Measurements from ENCODE around the gene MUC20. TPM values are rescaled to one million over a fixed set of nuclear protein-coding genes. Genes with fewer than 3 reads are reported as not detected.
"Not testable (repeated sequence)": the region's sequence is repeated elsewhere in the genome, so short reads cannot be mapped to it uniquely, and the experiment has no call there.

Gene MUC20
- 2.5 TPM for total RNA-seq

DNA sequence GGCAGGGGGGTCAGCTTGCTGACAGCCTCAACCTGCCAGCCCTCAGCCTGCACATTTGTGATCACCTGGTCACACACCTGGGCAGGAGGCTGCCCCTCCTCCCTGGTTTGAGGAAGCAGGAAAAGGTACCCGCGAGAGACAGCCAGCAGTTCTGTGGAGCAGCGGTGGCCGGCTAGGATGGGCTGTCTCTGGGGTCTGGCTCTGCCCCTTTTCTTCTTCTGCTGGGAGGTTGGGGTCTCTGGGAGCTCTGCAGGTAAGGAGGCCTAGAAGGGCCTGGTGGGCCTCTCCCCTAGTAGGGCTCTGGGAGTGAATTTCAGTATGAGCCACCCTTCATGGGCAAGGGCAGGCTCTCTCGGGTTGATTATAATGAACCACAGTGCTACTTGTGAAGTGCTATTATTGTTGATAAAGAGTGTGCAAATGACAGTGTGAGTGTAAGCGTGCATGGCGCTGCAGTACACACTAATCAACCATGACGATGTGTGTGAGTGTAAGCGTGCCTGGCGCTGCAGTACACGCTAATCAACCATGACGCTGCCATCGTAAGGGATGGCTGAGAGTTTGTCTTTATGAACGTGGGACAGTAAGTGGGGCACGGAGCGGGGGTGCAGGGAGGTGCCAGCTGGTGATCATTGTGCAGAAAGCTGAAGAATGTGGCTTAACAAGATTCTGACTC lies at the start of gene MUC20:
MUC20 (plus strand) TSS at position 148 of the 676 bp plus-strand sequence; CDS start at position 178, 30 bp downstream.
- DNase-seq, result not testable (repeated sequence)

GRCh38 chr3:195671283-195671682 lies 49.5 kb upstream of the MUC20 start:
- DNase-seq, result not testable (repeated sequence)

DNA sequence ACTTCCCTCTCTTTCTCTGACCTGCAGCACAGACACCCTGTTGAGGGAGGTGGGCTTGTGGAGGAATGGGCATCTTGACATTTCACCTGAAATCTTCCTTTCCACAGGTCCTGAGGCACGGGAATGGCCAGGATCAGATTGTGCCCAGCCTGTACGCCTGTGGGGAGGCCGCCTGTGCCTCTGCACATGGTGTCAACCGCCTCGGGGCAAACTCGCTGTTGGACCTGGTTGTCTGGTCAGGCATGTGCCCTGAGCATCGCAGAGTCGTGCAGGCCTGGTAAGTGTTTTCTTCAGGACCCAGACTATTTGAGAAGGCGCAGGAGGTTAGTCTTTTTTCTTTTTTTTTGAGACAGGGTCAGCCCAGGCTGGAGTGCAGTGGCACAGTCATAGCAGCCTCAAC lies 47.1 kb upstream of the MUC20 start:
- not testable (repeated sequence) for DNase-seq

DNA sequence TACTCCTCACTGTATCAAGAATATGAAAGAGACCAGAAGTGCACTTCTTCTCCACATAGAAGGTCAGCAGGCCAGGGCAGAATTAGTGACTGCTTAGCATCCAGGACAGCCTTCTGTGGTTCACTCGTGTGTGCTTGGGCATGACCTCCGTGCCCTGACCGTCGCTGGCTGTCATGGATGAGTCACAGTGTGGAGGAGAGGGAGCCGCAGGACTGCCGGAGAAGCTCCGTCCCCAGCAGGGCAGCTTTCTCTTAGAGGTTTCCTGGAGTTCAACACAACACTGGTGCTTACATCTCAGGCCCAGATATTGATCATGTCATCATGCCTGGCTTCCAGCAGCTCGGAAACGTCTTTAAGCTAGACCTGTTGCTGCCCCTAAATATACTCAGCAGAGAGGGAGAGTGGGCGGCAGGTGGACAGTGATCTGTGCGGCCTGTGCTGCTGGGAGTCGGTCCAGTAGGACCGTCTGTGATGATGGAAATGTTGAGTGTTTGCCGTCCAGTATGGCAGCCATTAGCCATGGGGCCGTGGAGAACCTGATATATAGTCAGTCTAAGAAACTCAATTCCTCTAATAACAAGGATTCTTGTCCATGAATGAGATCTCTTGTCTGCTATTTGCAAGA lies 42.3 kb upstream of the MUC20 start:
- DNase-seq, result not testable (repeated sequence)

- DNase-seq, result not testable (repeated sequence)
Observed at GRCh38 chr3:195680690-195681089, 40.1 kb upstream of the MUC20 start.

DNA sequence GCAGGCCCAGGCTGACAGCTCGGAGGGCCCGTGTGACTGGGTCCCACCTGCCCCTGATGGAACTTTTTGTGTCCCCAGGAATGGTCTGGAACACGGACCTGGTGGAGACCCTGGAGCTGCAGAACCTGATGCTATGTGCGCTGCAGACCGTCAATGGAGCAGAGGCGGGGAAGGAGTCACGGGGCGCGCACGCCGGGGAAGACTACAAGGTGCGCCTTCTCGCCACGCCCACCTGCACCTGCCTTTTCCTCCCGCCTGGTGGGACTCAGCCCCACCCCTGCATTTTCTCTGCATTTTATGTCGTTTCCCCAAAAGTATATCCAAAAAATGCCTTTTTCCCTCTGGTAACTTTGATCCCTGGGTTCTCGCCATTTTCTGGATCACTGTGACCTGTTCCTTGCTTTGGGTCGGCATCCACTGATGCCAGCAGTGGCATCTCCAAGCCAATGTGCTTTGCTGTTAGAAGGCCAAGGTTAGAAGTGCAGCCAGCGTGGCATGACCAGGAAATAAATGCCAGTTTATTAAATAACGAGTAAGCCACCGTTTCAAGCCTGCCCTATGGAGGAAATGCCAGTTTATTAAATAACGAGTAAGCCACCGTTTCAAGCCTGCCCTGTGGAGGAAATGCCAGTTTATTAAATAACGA lies 39.2 kb upstream of the MUC20 start:
- not testable (repeated sequence) for DNase-seq

DNA sequence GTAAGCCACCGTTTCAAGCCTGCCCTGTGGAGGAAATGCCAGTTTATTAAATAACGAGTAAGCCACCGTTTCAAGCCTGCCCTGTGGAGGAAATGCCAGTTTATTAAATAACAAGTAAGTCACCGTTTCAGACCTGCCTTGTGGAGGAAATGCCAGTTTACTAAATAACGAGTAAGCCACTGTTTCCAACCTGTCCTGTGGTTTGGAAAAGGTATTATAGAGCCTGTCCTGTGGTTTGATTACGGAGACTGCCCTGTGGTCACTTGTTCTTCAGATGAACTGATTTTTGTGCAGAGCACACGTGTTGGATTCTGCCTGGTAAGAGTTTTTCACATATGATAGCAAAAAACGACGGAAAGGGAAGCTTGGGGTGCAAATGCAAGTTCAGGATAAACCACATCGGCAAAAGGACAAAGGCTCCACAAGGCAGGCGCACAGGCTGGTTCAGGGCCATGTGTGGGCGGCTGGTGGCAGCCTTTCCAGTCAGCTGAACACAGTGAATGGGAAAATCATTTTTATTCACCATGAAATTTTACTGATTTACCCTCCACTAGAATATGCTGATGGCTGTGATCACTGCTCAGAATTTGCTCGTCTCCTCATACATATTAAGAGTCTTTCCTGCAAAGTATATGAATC lies 38.6 kb upstream of the MUC20 start:
- not testable (repeated sequence) for DNase-seq

DNA sequence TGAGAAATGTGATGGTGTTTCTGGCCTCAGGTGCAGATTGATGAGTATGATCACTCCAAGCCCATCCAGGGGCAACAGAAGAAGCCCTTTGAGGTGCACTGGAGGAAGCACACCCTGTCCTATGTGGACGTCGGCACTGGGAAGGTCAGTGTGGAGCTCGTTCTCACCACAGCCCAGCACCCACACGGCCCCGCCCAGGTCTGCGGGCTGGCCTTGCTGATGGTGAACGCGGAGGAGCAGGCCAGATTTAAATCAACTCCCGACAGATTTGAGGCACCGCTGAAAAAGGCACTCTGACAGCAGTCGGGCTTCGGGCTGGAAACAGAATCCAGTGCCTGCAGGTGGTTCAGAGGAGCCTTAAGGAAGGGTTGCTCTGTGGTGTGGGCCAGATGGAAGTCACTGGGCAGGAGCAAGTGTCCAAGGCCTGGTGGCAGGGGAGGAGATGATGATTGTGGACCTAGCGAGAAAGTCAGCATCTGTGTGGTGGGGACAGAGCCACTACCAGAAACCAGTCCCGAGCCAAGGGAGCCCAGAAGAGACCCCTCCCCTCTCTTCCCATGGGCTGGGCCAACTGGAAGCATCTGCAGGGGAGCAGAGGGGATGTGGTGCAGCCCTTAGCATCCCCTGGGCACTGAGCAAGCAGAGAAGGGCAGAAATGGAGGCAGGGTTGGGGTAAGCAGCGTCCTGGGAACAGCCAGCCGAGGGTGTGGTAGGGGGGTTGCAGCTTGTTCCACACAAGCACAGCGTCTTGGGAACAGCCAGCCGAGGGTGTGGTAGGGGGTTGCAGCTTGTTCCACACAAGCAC lies 36.9 kb upstream of the MUC20 start:
- not testable (repeated sequence) for DNase-seq

- not testable (repeated sequence) for DNase-seq
Observed at GRCh38 chr3:195684527-195685257, 36.1 kb upstream of the MUC20 start.

DNA sequence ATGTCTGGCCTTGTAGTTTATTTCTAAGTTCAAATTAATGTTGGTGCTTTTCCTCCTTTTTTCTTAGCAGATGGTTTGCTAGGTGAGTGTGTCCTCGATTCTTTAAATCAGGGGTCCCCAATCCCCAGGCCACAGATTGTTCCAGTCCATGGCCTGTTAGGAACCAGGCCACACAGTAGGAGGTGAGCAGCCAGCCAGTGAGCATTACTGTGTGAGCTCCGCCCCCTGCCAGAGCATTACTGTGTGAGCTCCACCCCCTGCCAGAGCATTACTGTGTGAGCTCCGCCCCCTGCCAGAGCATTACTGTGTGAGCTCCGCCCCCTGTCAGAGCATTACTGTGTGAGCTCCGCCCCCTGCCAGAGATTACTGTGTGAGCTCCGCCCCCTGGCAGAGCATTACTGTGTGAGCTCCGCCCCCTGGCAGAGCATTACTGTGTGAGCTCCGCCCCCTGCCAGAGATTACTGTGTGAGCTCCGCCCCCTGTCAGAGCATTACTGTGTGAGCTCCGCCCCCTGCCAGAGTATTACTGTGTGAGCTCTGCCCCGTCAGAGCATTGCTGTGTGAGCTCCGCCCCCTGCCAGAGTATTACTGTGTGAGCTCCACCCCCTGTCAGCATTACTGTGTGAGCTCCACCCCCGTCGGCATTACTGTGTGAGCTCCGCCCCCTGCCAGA lies 34.1 kb upstream of the MUC20 start:
- DNase-seq, result not testable (repeated sequence)

DNA sequence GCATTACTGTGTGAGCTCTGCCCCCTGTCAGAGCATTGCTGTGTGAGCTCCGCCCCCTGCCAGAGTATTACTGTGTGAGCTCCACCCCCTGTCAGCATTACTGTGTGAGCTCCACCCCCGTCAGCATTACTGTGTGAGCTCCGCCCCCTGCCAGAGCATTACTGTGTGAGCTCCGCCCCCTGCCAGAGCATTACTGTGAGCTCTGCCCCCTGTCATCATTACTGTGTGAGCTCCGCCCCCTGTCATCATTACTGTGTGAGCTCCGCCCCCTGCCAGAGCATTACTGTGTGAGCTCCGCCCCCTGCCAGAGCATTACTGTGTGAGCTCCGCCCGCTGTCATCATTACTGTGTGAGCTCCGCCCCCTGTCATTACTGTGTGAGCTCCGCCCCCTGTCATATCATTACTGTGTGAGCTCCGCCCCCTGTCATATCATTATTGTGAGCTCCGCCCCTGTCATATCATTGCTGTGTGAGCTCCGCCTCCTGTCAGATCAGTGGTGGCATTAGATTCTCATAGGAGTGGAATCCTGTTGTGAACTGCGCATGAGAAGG lies 33.5 kb upstream of the MUC20 start:
- not testable (repeated sequence) for DNase-seq

GRCh38 chr3:195688471-195689183 lies 32.2 kb upstream of the MUC20 start:
- DNase-seq, result not testable (repeated sequence)

GRCh38 chr3:195689184-195690070 lies 31.4 kb upstream of the MUC20 start:
- DNase-seq, result not testable (repeated sequence)

GRCh38 chr3:195690951-195691350 lies 29.8 kb upstream of the MUC20 start:
- DNase-seq, result no peak

DNA sequence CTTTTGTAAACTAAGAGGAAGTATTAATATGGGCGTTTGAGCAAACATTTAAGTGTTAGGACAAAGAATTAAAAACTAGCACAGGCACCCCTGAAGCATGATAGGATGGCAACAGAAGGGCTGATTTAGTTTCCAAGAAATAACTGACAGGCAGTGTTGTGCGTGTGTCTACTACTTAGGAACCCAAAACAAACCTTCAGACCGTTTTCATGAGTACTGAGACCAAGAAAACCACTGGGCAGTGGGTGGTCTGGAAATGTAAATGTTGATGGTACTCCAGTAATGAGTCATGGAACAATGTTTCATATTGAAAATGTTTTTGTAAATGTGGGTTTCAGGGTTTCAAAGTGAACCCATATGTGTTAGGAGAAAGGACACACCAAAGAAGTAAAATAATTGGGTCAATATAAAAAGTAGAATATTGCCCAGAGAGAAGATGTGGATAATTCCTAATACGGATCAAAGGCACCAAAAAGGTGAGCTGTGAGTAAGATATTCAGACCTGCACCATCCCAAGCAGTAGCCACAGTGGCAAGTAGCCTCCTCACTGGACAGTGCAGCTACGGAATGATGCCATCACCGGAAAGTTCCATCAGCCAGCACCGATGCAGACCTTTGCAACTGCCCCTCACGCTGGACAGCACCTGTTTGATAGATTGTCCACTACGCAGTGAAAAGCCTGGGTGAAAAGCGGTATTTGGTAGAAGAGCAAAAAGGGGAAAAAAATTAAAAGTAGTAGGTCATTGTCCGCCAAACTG lies 29.0 kb upstream of the MUC20 start:
- DNase-seq, result not testable (repeated sequence)

- no peak for DNase-seq
Observed at GRCh38 chr3:195692354-195692685, 28.5 kb upstream of the MUC20 start.

- no peak for DNase-seq
Observed at GRCh38 chr3:195692781-195693427, 27.9 kb upstream of the MUC20 start.

All from skin of body (tissue), 2 donors.